Small intestine (tissue), 7 donors: Measurements from ENCODE around the gene KRT84. TPM values are rescaled to one million over a fixed set of nuclear protein-coding genes. Genes with fewer than 3 reads are reported as not detected.

Source experiments
- DNase-seq, 2 donors: peaks; one replicate each; pipeline versions ENCODE4 v3.0.0 to v3.0.0-alpha.2; 2013
- FAIRE-seq: peaks from 2 replicates; lab custom pipeline; 2012; peaks lifted over from hg19 to GRCh38; lab: Jason Lieb, UNC
- H3K27ac ChIP-seq, 3 donors: one replicate each; pipeline ENCODE4 v1.5.1; 2013; ENCODE audit warnings: low read length in 2 of 3, mild to moderate bottlenecking in 2 of 3, control low read depth in 1 of 3, inconsistent platforms in 1 of 3, low read depth in 1 of 3, moderate library complexity in 1 of 3
- H3K27me3 ChIP-seq, 3 donors: one replicate each; pipeline ENCODE4 v1.6.1; 2013; ENCODE audit warnings: low read length in 3 of 3, inconsistent platforms in 1 of 3; ENCODE audit not compliant: control insufficient read depth in 3 of 3, insufficient read depth in 3 of 3
- H3K36me3 ChIP-seq, 3 donors: one replicate each; pipeline ENCODE4 v1.6.1; 2013; ENCODE audit warnings: low read length in 3 of 3, inconsistent platforms in 1 of 3, low read depth in 1 of 3, mild to moderate bottlenecking in 1 of 3, moderate library complexity in 1 of 3; ENCODE audit not compliant: control insufficient read depth in 3 of 3, insufficient read depth in 2 of 3
- H3K4me1 ChIP-seq, 3 donors: one replicate each; pipeline ENCODE4 v1.6.1; 2013; ENCODE audit warnings: low read length in 2 of 3, inconsistent platforms in 1 of 3, low read depth in 1 of 3, mild to moderate bottlenecking in 1 of 3, moderate library complexity in 1 of 3; ENCODE audit not compliant: control insufficient read depth in 3 of 3, insufficient read depth in 2 of 3
- H3K4me3 ChIP-seq, 3 donors: one replicate each; pipeline ENCODE4 v1.5.1; 2013; ENCODE audit warnings: low read length in 3 of 3, control low read depth in 1 of 3, inconsistent platforms in 1 of 3, low read depth in 1 of 3, mild to moderate bottlenecking in 1 of 3, moderate library complexity in 1 of 3
- H3K9me3 ChIP-seq, 2 donors: one replicate each; pipeline ENCODE4 v1.6.1; 2013; ENCODE audit warnings: low read depth in 1 of 2, low read length in 1 of 2; ENCODE audit not compliant: control insufficient read depth in 2 of 2, insufficient read depth in 1 of 2
- WGBS, 3 donors: extraction: QIAGEN DNeasy Blood & Tissue Kit; methylation state at CpG; one replicate each; pipeline ENCODE4 v1.1.7; 2013; 5-methylcytosine and 5-hydroxymethylcytosine counted together
- polyA plus RNA-seq, 4 donors: library from polyadenylated mRNA; stranded (reverse) in 3 of 4; unstranded in 1 of 4; fragments of 200-250 nt in 3 of 4; fragments of 120-200 nt in 1 of 4; gene quantifications; one replicate each; pipeline versions ENCODE4 v1.2.1 to v1.2.3, GENCODE V29; 2013
- donor health status: healthy with polysubstance abuse.
- donor health status: control.
- donor health status: control.
- donor health status: Bipolar disorder and iron deficiency.
- donor health status: healthy.

KRT84 gene
- polyA plus RNA-seq, 4 donors, result not detected

GRCh38 chr12:52335598-52336262, 49.7 kb downstream of the KRT84 start:
- peak overlapping the region in 1 of 3 donors; percentile 57 for H3K27ac ChIP-seq
- WGBS, 3 donors, result 16 to 62% (median 41%) methylated on average over 4 of the region's 4 CpGs
- H3K4me1 ChIP-seq, result peaks cover 0 to 5% (median 0%) of the 10 kb centered on the region in 3 donors
- DNase-seq (peak in 1 of 2 donors; percentile 94), FAIRE-seq (no peak)
- peaks cover 0 to 2% (median 2%) of the 10 kb centered on the region in 3 donors for H3K27me3 ChIP-seq
- peaks cover 0 to 14% of the 10 kb centered on the region in 2 donors for H3K9me3 ChIP-seq
- no peaks in the 10 kb centered on the region for H3K36me3 ChIP-seq
- H3K4me3 ChIP-seq, result no peak overlapping the region

- Histone ChIP-seq H3K4me3 (no peak overlapping the region), H3K27ac (no peak overlapping the region), H3K9me3 (peaks cover 0 to 14% of the 10 kb centered on the region in 2 donors), H3K4me1 (peaks cover 0 to 5% (median 0%) of the 10 kb centered on the region in 3 donors), H3K36me3 (no peaks in the 10 kb centered on the region), H3K27me3 (peaks cover 0 to 2% (median 2%) of the 10 kb centered on the region in 3 donors)
- WGBS, 3 donors, result 69 to 76% (median 74%) methylated on average over 3 of the region's 3 CpGs
- DNase-seq, result no peak
- FAIRE-seq, result no peak
These were observed 51.3 kb downstream of the KRT84 start for GRCh38 chr12:52334185-52334584.

GRCh38 chr12:52333321-52333720, 52.1 kb downstream of the KRT84 start:
- peaks cover 0 to 4% (median 0%) of the 10 kb centered on the region in 3 donors for H3K27me3 ChIP-seq
- H3K9me3 ChIP-seq, result peaks cover 0 to 14% of the 10 kb centered on the region in 2 donors
- H3K36me3 ChIP-seq, result no peaks in the 10 kb centered on the region
- FAIRE-seq (no peak), DNase-seq (no peak)
- no peak overlapping the region for H3K27ac ChIP-seq
- peaks cover 0 to 5% (median 0%) of the 10 kb centered on the region in 3 donors for H3K4me1 ChIP-seq
- WGBS, 3 donors, result 21 to 34% (median 27%) methylated on average over 3 of the region's 3 CpGs
- no peak overlapping the region for H3K4me3 ChIP-seq

- Histone ChIP-seq H3K27me3 (peaks cover 0 to 5% (median 0%) of the 10 kb centered on the region in 3 donors), H3K9me3 (peaks cover 0 to 14% of the 10 kb centered on the region in 2 donors), H3K4me1 (peaks cover 0 to 5% (median 0%) of the 10 kb centered on the region in 3 donors), H3K27ac (no peak overlapping the region), H3K36me3 (no peaks in the 10 kb centered on the region), H3K4me3 (no peak overlapping the region)
- 89 to 93% (median 90%) methylated on average over 1 of the region's 1 CpG for WGBS, 3 donors
- FAIRE-seq (no peak), DNase-seq (no peak)
These were observed 53.1 kb downstream of the KRT84 start for GRCh38 chr12:52332381-52332780.

- peaks cover 0 to 5% (median 0%) of the 10 kb centered on the region in 3 donors for H3K27me3 ChIP-seq
- peaks cover 0 to 5% (median 0%) of the 10 kb centered on the region in 3 donors for H3K4me1 ChIP-seq
- no peak overlapping the region for H3K4me3 ChIP-seq
- H3K27ac ChIP-seq, result no peak overlapping the region
- peaks cover 0 to 14% of the 10 kb centered on the region in 2 donors for H3K9me3 ChIP-seq
- H3K36me3 ChIP-seq, result no peaks in the 10 kb centered on the region
- no peak for FAIRE-seq
- WGBS, 3 donors, result 38 to 66% (median 54%) methylated on average over 3 of the region's 3 CpGs
- peak in 1 of 2 donors; percentile 44 for DNase-seq
These were observed 53.6 kb downstream of the KRT84 start for GRCh38 chr12:52331833-52332232.

- Histone ChIP-seq H3K27ac (no peak overlapping the region), H3K4me1 (peaks cover 0 to 5% (median 0%) of the 10 kb centered on the region in 3 donors), H3K36me3 (no peaks in the 10 kb centered on the region), H3K27me3 (peaks cover 0 to 5% (median 0%) of the 10 kb centered on the region in 3 donors), H3K4me3 (no peak overlapping the region), H3K9me3 (peaks cover 0 to 11% of the 10 kb centered on the region in 2 donors)
- FAIRE-seq, result no peak
- no peak for DNase-seq
- WGBS, 3 donors, result 29 to 81% (median 45%) methylated on average over 1 of the region's 1 CpG
These were observed 54.4 kb downstream of the KRT84 start for GRCh38 chr12:52331039-52331438.

GRCh38 chr12:52327830-52328500, 57.5 kb downstream of the KRT84 start:
- H3K4me1 ChIP-seq, result no peaks in the 10 kb centered on the region
- 43 to 64% (median 56%) methylated on average over 10 of the region's 10 CpGs for WGBS, 3 donors
- no peak for DNase-seq

More at GRCh38 chr12:52327830-52328500, 57.5 kb downstream of the KRT84 start:
- Histone ChIP-seq H3K27me3 (peaks cover 0 to 5% (median 0%) of the 10 kb centered on the region in 3 donors), H3K36me3 (no peaks in the 10 kb centered on the region), H3K4me3 (no peak overlapping the region), H3K9me3 (no peaks in the 10 kb centered on the region), H3K27ac (no peak overlapping the region)
- FAIRE-seq, result no peak
